Colon (tissue), 2 donors: ENCODE measurements around the gene ZNF581.

ENCODE experiments used
- FAIRE-seq: peaks from 2 replicates; lab custom pipeline; 2012; peaks lifted over from hg19 to GRCh38; lab: Jason Lieb, UNC
- donor health status: control.
- donor health status: control.

ZNF581 gene

DNA sequence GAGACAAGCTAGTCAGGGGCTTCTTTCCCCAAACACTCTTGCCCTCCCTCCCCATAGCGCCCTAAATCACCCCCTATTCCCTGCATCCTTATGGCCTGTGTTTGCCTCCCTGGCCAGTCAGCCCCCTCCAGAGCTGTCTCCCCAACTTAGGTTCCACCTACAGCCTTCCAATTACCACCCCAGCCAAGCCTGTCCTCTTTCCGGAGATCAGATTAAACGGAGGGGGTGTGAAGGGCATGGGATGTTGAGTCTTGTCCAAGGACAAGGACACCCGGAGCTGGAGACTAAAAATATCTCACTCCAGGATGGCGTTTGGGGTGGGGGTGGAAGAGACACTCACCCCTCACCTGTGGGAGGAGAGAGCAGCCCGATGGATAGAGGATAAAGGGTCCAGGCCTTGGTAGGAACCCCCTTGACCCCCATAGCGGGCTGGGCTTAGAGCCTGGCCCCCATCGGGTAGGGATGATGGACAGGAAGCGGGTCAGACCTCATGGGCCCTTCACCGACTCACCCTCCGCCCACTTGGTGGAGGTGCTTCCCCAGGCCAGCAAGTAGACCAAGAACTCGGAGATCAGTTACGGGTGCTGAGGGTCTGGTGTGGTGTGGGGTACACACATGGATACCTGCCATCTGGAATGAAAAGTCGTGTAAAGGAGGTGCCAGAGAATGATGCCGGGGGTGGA, 32.0 kb upstream of the ZNF581 start:
- FAIRE-seq = no peak

DNA sequence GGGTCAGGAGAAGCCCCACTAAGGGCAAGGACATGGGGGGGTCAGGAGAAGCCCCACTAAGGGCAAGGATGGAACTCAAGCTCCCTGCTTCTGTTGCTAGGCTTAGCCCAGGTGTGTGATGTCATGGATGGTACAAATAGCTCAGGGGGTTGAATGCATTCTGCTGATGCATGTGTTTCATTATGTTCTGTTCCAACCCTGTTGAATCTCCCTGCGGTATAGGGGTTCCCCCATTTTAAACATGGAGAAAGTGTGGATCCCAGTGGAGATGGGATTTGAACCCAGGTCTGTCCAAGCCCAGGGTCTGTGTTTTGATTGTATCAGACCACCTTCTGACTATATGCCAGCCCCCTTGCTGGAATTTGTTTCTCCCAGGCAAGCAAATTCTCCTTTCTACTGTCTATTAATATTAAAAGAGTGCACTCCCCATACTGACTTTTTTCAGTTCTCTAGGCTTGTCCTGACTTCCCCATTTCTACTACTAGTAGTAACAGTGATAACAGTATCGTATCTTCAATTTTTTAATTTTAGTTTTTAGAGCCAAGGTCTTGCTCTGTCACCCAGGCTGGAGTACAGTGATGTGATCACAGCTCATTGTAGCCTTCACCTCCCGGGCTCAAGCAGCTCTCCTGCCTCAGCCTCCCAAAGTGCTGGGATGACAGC, 31.3 kb upstream of the ZNF581 start:
- FAIRE-seq = no peak

DNA sequence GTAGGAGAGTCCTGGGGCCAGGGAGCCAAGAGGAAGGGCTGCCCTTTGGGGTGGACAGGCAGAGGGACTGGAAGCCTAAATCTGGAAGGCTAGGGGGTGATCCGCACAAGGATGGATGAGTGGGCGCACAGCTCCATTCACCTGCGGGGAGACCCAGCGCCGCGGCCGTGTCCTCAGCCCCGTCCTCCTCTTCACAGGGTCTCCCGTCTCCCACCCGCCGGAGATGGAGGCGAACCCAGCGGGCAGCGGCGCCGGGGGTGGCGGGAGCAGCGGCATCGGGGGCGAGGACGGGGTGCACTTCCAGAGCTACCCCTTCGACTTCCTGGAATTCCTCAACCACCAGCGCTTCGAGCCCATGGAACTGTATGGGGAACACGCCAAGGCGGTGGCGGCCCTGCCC, 30.1 kb upstream of the ZNF581 start:
- no peak for FAIRE-seq

DNA sequence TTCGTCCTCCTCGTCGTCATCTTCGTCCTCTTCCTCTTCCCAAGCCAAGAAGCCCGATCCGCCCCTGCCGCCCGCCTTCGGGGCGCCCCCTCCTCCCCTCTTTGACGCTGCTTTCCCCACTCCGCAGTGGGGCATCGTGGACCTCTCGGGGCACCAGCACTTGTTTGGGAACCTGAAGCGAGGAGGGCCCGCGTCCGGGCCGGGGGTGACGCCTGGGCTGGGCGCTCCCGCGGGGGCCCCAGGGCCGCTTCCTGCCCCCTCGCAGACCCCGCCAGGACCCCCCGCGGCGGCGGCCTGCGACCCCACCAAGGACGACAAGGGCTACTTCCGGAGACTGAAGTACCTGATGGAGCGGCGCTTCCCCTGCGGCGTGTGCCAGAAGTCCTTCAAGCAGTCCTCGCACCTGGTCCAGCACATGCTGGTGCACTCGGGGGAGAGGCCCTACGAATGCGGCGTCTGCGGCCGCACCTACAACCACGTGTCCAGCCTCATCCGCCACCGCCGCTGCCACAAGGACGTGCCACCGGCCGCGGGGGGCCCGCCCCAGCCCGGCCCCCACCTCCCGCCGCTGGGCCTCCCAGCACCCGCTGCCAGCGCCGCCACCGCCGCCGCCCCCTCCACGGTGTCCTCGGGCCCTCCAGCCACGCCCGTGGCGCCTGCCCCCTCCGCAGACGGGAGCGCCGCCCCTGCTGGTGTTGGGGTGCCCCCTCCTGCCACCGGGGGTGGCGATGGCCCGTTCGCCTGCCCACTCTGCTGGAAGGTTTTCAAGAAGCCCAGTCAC, 29.3 kb upstream of the ZNF581 start:
- FAIRE-seq = no peak

DNA sequence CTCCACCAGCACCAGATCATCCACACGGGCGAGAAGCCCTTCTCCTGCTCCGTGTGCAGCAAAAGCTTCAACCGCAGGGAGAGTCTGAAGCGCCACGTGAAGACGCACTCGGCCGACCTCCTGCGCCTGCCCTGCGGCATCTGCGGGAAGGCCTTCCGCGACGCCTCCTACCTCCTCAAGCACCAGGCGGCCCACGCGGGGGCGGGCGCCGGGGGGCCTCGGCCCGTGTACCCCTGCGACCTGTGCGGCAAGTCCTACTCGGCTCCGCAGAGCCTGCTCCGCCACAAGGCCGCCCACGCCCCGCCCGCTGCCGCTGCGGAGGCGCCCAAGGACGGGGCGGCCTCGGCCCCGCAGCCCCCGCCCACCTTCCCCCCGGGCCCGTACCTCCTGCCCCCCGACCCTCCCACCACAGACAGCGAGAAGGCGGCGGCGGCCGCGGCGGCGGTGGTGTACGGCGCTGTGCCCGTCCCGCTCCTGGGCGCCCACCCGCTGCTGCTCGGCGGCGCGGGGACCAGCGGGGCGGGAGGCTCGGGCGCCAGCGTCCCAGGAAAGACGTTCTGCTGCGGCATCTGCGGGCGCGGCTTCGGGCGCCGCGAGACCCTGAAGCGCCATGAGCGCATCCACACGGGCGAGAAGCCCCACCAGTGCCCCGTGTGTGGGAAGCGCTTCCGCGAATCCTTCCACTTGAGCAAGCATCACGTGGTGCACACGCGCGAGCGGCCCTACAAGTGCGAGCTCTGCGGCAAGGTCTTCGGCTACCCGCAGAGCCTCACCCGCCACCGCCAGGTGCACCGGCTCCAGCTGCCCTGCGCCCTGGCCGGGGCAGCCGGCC, 28.5 kb upstream of the ZNF581 start:
- no peak for FAIRE-seq

DNA sequence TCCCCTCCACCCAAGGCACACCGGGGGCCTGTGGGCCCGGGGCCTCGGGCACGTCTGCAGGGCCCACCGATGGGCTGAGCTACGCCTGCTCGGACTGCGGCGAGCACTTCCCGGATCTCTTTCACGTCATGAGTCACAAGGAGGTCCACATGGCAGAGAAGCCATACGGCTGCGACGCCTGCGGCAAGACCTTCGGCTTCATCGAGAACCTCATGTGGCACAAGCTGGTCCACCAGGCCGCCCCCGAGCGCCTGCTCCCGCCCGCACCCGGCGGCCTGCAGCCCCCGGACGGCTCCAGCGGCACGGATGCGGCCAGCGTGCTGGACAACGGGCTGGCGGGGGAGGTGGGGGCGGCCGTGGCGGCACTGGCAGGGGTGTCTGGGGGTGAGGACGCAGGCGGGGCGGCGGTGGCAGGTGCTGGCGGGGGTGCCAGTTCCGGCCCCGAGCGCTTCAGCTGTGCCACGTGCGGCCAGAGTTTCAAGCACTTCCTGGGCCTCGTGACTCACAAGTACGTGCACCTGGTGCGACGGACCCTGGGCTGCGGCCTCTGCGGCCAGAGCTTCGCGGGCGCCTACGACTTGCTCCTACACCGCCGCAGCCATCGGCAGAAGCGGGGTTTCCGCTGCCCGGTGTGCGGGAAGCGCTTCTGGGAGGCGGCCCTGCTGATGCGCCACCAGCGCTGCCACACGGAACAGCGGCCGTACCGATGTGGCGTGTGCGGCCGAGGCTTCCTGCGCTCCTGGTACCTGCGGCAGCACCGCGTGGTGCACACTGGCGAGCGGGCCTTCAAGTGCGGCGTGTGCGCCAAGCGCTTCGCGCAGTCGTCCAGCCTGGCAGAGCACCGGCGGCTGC, 27.7 kb upstream of the ZNF581 start:
- no peak for FAIRE-seq

GRCh38 chr19:55616395-55616875, 27.0 kb upstream of the ZNF581 start:
- no peak for FAIRE-seq

- no peak for FAIRE-seq
These were observed 26.0 kb upstream of the ZNF581 start for GRCh38 chr19:55617426-55617825.

- no peak for FAIRE-seq
These were observed 25.0 kb upstream of the ZNF581 start for GRCh38 chr19:55618426-55618825.

DNA sequence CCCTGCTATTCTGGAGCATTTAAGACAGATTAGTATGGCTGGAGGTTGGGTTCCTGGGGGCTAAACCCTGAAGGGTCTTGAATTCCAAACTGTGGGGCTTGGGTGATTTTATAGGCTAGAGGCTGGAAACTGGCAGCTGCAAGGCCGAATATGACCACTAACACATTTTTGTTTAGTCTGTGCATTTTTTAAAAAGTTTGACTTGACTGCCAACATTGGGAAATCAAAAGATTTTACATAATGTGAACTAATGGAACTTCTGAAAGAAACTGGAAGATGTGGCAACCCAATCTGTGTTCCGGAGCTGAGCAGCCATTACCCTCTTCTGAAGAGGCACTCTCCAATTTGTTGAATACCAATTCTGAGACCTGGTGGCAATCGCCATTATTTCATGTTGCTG, 24.2 kb upstream of the ZNF581 start:
- no peak for FAIRE-seq

GRCh38 chr19:55620410-55621204, 22.8 kb upstream of the ZNF581 start:
- no peak for FAIRE-seq

GRCh38 chr19:55621205-55621672, 22.2 kb upstream of the ZNF581 start:
- no peak for FAIRE-seq

GRCh38 chr19:55621673-55622231, 21.7 kb upstream of the ZNF581 start:
- FAIRE-seq = no peak

- FAIRE-seq = no peak
These were observed 21.0 kb upstream of the ZNF581 start for GRCh38 chr19:55622242-55622969.

DNA sequence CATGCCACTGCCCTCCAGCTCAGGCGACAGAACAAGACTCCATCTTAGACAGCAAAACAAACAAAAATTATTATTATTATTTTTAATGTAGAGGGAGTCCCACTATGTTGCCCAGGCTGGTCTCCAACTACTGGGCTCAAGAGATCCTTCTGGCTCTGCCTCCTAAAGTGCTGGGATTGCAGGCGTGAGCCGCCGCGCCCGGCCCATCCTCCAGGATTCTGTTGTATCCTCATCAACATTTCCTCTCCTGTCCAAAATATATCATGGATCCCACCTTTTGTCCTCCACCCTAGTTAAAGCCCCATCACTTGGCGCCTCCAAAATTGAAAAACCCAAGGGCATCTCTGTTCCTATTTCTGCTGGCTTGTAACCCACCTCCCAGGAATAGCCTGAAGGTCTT, 20.3 kb upstream of the ZNF581 start:
- no peak for FAIRE-seq

GRCh38 chr19:55623561-55623960, 19.9 kb upstream of the ZNF581 start:
- FAIRE-seq = no peak

DNA sequence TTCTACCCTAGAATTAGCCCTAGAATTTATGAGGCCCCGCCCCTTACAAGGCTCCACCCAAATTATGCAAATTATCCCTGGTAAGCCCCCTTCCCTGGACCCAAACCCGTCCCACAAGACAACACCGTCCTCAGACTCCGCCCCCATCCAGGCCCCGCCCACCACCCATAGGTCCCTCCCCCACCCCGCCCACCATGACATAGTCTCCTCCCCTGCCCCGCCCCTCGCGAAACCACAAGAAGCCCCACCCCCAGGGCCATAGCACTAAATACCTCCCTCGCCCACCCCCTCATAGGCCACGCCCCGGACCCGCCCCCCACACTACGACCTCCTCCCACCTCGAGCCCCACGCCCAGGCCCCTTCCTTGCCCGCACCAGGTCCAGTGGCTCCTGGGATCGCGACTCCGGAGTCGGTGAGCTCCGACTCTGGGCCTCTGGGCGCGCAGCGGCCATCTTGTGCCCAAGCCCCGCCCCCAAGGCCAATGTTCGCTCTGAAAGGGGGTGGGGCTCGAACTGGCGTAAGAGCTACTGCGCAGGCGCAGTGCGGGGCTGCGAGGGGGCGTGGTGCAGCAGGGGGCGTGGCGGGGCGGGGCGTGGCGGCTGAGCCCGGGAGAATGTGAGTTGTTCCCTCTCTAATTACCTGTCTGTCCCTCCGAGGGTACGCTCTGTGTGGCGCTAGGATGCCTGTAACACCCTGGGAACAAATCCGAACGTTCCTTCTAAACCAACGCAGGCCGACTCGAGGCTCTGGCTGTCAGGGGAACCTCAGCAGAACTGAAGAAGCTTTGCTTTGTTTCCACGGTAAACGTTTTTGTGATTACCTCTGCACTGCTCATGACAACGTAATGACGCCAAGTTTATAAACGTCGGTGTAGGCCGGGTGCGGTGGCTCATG, 19.1 kb upstream of the ZNF581 start, which contains the start of gene ZNF784:
ZNF784 (minus strand) TSS at position 458 of the 895 bp plus-strand sequence; CDS start at position 453, 5 bp downstream.
- FAIRE-seq = no peak

- FAIRE-seq = no peak
These were observed 18.5 kb upstream of the ZNF581 start for GRCh38 chr19:55625004-55625326.
